NCI-H2171 treated with DMSO at 0.1 percent for 48 hours (cell line): Measurements from ENCODE around the gene ITGB2.

Experiments used
- DNase-seq: peaks from one replicate; lab custom pipeline; 2025; lab: John Stamatoyannopoulos, UW

Gene ITGB2

DNA sequence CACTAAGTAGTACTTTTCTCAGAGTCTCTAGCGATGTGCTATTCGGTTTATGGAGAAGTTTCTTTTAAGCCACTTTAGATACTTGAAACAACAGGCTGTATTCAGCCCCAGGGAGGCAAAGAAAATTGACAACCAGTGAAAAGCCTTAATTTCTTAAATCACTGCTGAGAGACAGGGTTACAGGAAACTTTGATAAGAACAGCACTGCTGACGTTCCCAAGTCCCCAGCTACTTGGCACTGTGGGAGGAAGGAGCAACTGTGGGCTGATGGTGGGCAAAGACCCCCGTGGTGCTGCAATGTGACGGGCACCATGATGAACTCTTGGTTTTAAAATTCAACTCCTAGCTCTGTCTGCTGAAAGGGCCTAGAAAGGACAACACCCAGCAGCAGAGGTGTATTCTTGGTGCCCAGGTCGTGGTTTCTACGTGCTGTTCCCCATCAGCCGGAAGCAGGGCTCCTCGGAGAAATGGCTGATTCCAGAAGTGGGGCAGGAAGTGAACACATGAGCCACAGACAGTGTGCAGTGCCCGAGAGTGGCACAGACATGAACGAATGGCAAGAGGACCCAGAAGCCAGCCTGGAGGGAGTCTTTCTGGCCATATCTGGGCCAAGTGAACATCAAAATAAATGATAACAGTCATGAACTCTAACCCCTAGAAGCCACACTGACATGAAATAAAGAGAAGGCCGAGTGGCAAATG is 52.5 kb downstream of the ITGB2 start:
- no peak for DNase-seq

DNA sequence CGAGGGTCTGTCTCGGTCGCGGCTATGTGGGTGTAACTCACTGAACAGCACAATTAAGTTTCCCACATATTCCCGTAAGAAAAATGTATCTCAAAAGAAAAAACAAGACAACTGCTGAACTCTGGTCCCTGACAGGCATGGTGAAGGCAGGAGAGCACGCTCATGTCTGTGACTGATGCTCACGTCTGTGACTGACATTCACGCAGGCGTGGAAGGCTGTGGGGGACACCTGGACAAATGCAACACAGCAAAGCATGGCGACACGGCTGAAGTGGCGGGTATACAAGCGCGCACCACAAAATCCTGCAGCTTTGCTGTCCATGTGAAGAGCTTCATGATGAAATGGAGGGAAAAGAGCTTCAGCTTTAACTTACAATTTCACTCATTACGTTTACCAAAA is 53.2 kb downstream of the ITGB2 start:
- no peak for DNase-seq

DNA sequence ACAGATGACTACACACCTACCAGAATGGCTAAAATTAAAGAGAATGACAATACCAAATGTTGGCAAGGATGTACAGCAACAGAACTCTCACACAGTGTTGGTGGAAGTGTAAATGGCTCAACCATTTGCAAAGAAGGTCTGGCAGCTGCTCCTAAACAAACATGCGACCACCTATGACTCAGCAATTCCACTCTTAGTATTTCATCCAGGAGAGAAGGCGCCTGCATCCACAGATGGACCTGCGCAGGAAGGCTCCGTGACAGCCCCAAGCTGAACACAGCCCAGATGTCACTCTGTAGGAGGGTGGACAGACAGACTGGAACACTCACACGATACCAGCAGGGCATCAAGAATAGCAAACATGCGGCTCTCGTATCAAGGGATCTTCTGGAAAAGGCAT is 53.9 kb downstream of the ITGB2 start:
- DNase-seq: peak; percentile 85

- peak; percentile 11 for DNase-seq
These were observed 55.0 kb downstream of the ITGB2 start for GRCh38 chr21:44865561-44866280.

DNA sequence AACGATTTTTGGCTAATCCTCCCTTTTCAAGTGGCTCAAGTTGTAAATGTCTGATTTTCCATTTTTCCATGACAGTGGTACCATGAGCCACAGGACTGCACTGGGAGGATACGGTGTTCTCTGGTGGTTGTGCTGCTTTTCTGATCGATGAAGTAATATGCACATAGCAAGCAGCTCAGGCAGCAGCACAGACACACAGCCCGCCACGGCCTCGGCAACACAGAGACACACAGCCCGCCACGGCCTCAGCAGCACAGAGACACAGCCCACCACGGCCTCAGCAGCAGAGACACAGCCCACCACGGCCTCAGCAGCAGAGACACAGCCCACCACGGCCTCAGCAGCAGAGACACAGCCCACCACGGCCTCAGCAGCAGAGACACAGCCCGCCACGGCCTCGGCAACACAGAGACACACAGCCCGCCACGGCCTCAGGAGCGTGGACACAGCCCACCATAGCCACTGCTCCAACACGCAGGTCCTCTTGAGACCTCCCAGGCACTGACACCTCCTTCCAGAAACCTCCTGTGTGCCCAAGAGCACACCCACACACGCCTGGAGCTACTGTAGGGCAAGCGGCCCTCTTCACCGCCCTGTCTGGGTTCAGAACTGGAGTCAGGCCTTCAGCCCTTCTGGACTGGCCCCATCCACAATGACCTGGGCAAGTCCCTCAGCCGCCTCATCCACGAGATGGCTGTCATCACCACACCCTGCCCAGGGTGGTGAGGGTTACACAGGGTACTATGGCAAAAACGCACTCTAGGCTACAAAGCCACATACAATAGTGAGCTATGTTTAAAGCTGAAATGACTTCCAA is 57.6 kb downstream of the ITGB2 start:
- DNase-seq: no peak

DNA sequence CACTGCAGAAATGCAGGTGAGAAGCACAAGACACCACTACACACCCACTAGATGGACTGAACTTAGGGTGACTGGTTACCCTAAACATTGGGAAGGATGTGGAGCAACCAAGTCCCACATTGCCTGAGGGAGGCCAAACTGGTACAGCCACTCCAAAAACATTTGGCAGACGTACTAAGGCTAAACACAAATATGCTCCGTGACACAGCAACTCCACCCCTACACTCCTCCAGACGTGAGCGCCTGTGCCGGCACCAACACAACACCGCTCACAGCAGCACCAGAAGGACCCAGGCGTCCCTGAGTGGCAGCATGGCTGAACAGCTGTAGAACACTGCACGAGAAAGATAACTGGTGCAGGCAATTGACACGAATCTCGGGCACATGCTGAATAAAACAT is 61.9 kb downstream of the ITGB2 start:
- DNase-seq: no peak

- no peak for DNase-seq
These were observed 62.4 kb downstream of the ITGB2 start for GRCh38 chr21:44858291-44858690.

DNA sequence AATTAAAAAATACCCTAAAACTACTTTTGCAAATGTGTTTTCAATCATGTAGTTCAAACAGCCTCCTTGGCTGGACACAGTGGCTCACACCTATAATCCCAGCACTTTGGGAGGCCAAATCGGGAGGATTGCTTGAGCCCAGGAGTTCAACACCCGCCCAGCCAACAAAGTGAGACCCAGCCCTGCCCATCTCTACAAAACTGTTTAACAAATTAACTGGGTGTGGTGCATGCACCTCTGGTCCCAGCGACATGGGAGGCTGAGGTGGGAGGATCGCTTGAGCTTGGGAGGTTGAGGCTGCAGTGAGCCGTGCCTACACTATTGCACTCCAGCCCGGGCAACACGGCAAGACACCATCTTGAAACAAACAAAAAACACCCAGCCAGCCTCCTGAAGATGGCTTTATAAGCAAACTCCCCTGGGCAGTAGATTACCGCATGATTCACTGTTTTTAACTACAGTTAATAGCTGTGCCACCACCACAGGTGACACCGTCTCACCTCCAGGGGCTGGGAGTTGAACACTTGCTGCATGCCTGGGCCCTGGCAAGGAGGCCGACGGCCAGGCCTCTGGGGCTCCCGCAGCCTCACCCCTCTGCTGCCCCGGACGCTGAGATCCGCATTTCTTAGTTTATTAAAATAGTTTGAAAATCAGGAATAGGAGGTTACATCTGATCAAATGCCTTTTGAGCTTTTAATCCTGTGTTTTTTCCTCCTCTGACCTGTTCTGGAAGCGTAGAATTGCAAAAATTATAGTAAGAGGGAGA is 63.4 kb downstream of the ITGB2 start:
- no peak for DNase-seq

GRCh38 chr21:44856131-44856530 is 64.6 kb downstream of the ITGB2 start:
- DNase-seq: peak; percentile 32

GRCh38 chr21:44855572-44855971 is 65.1 kb downstream of the ITGB2 start:
- DNase-seq: no peak

- no peak for DNase-seq
These were observed 65.8 kb downstream of the ITGB2 start for GRCh38 chr21:44854664-44855446.

- no peak for DNase-seq
These were observed 66.4 kb downstream of the ITGB2 start for GRCh38 chr21:44854391-44854663.

DNA sequence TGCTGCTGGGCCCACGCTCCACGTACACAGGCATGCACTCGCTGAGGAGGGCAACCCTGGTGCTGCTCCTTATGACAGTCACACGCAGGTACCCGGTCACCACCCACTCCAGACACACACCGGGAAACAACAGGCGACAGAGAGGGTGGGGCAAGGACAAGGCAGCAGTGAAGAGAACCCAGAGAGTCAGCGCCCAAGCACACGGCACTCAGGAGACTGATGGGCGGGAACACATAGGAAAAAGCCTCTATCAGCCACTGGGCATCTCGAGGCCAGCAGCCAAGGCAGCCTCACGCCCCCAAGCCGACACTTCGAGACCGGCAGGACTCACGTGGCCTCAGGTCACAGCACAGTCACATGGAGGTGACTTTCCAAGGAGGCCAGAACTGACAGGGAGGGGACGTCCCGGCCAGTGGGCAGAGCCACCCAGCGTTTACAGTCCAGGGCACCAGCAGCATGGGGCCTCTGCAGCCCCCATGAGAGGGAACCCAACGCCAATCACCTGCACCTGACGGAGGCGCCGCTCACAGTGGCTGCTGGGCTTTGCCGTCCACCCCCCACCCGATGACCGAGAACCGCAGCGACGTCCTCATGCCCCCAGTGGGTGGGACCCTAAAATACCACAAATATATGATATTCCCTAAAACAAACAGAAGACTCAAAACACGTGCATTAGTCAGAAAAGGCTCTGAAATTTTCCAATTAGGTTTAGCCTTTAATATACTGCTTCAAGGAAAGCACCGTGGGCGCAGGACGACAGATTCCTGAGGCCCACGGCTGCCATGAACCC is 66.9 kb downstream of the ITGB2 start:
- no peak for DNase-seq

DNA sequence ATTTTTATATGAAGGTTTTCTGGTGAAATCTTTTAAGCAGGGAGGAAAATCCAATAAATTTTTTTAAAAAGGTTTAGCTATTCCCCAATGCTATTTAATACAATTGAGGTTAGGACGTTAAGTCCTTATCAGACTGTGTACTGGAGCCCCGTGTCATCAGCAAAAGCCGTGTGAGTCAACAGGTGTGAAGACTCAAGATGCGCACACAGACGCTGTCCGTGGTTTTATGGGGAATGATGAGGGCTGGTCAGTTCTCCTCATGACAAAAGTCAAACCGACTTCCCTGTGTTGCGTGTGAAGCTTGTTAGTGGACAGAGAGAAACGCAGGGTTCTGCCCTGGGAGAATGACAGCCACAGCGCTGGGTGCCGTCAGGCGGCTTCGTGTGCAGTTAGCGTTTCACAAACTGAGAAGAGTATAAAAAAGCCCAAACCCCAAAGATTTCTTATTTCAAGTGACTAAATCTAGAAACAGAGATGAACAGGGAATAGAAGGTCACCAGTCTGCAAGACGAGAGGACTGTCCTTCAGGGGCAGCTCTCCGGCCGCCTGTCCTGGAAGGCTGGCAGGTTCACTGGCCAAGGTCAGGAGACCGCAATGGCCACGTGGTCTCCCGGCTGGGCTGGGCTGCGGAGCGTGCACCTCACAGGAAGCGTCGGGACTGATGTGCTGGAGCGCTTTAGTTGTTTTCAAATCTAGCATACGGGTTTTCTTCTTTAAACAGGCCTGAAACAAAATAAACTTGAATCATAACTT is 69.6 kb downstream of the ITGB2 start:
- no peak for DNase-seq

GRCh38 chr21:44850208-44850800 is 70.4 kb downstream of the ITGB2 start:
- no peak for DNase-seq

DNA sequence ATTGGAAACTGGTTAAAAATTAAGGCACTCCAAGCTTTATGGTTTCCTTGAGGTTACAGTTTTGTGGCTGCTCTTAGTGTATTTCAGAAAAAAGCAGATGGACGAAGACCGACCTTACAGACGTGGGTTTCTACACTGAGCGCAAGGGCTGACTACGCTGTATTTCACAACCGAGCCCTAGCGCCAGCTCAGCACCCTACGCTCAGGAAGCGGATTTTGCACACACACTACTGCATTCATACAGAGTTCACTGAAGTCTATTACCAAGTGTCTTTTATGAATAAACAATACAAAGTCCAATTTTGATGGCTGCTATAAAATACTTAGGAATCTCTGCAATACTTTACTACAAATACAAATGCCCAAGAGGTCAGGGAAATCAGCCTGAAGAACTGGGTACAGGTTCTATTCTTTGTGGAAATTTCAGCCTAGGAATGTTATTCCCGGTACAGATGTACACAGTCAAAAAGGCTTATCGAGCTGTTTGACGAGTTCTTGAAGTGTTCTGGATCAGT is 71.0 kb downstream of the ITGB2 start:
- no peak for DNase-seq

DNA sequence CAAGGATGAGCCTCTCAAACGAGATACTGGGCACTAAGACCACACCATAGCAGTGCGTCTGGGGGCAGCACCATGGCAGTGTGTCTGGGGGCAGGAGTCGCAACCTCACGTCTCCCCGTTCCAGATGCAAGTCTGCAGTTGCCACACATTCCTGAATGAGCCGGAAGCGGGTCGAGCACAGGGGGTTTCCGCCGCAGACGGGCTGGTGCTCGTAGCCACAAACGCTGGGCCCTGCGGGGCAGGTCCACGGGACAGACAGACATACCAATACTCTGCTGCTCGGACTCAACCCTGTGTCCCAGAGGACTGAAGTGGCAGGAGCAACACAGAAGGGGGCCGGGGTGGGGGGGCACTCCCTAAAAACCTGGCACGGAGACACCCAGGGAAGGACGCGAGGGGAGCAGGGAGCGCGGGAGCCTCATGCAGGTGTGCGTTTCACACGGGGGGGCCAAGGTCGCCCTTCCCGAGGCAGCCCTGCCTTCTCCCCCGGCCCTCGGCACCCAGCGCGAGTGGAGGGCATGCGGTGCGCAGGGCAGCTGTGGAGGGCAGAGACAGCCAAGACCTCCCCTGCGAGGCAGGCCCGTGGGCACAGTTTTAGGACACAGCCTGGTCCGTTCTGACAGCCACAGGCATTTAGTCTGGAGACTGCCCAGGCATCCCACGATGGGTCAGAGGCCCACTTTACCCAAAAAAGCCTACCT is 71.7 kb downstream of the ITGB2 start:
- DNase-seq: no peak

DNA sequence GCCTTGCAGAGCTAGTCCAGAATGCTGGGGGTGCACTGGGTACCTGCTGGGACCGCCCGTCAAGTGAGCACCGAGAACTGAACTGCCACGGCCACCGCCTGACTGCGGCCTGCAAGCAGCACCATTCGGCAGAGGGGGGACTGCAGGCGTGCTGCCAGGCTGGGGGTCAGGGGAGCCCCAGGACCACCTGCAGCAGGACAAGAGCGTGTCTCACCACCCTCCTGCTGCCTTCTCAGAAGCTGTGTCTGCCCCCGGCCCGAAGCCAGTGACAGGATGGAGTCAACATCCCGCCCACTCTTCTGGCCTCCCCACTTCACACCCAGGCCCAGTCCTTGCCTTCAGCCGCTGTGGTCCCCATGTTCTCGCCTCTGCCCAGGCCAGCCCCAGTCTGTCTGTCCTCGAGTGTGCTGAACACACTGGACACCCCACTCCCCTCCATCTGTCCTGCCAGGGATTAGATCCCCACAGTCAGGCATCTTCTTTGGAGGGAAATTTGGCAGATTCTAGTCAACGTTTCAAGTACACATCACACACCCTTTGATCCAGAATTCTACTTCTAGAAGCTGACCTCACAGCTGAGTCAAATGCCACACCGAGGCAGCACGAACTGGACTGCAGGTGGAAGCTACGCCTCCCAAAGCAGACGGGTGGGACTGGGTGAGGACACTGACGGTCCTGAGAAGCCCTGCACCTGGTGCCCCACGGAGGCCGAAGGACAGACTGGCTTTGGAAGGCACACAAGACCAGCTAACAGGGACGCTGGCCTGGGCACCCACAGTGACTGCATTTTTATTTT is 73.2 kb downstream of the ITGB2 start:
- DNase-seq: no peak
